GM12875 (cell line): ENCODE data around the gene GORASP1.
"Not testable (repeated sequence)": the region's sequence is repeated elsewhere in the genome, so short reads cannot be mapped to it uniquely, and the experiment has no call there.

Source experiments
- H3K4me3 ChIP-seq: one replicate; pipeline ENCODE4 v1.5.1; 2011; ENCODE audit warnings: low read depth, low read length, control low read depth
- TF ChIP-seq, protein P1 (sequence below): IDR thresholded peaks from 2 replicates; pipeline ENCODE4 v1.5.1; 2011; ENCODE audit warnings: low read depth, mild to moderate bottlenecking, control low read depth, inconsistent platforms, low read length, moderate library complexity, borderline replicate concordance; ENCODE audit not compliant: insufficient read depth

Gene GORASP1

DNA sequence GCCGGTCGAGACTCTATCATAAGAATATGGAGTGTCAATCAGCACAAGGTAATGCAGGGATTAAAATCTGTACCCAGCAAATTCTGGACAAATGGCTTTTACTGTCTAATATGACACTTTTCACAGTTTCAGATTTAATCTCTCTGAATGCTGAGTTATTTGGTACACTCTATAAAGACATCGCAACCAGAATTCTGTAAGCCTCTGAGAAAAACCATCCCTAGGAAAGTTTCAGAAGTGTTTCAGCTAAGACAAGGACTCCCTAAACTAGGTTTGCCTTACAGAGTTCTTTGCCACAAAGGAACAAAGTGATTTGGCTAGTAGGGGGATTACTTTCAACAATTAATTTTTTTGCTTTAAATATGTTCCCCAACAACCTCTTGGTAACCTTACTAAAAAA is 44.3 kb downstream of the GORASP1 start:
- TF ChIP-seq, protein P1, sequence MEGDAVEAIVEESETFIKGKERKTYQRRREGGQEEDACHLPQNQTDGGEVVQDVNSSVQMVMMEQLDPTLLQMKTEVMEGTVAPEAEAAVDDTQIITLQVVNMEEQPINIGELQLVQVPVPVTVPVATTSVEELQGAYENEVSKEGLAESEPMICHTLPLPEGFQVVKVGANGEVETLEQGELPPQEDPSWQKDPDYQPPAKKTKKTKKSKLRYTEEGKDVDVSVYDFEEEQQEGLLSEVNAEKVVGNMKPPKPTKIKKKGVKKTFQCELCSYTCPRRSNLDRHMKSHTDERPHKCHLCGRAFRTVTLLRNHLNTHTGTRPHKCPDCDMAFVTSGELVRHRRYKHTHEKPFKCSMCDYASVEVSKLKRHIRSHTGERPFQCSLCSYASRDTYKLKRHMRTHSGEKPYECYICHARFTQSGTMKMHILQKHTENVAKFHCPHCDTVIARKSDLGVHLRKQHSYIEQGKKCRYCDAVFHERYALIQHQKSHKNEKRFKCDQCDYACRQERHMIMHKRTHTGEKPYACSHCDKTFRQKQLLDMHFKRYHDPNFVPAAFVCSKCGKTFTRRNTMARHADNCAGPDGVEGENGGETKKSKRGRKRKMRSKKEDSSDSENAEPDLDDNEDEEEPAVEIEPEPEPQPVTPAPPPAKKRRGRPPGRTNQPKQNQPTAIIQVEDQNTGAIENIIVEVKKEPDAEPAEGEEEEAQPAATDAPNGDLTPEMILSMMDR, result no peak
- H3K4me3 ChIP-seq, result no peak overlapping the region

DNA sequence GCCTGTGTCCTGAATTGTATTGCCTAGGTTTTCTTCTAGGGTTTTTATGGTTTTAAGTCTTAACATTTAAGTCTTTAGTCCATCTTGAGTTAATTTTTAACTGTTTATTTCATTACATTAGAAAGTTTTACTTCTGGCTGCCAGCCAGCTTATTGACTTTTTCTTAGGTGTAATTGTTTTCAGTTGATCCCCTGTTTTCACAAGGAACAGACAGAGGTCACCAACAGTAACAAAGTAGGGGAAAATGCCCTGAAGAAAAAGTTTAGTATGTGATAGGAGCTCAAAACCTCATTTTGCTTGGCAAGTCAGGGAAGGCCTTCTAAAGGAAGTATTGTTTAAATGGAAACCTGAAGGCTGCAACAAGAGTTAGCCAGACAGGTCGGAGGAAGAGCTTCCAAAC is 45.2 kb downstream of the GORASP1 start:
- TF ChIP-seq, protein P1, result no peak
- no peak overlapping the region for H3K4me3 ChIP-seq

DNA sequence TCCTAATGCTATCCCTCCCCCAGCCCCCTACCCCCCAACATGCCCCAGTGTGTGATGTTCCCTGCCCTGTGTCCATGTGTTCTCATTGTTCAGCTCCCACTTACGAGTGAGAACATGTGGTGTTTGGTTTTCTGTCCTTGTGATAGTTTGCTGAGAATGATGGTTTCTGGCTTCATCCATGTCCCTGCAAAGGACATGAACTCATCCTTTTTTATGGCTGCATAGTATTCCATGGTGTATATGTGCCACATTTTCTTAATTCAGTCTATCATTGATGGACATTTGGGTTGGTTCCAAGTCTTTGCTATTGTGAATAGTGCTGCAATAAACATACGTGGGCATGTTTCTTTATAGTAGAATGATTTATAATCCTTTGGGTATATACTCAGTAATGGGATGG is 46.2 kb downstream of the GORASP1 start:
- not testable (repeated sequence) for H3K4me3 ChIP-seq

- TF ChIP-seq, protein P1, result no peak
- H3K4me3 ChIP-seq, result no peak overlapping the region
These were observed 51.3 kb downstream of the GORASP1 start for GRCh38 chr3:39056151-39056550.

GRCh38 chr3:39053696-39054095 is 53.7 kb downstream of the GORASP1 start:
- H3K4me3 ChIP-seq, result no peak overlapping the region
- TF ChIP-seq, protein P1, result no peak

DNA sequence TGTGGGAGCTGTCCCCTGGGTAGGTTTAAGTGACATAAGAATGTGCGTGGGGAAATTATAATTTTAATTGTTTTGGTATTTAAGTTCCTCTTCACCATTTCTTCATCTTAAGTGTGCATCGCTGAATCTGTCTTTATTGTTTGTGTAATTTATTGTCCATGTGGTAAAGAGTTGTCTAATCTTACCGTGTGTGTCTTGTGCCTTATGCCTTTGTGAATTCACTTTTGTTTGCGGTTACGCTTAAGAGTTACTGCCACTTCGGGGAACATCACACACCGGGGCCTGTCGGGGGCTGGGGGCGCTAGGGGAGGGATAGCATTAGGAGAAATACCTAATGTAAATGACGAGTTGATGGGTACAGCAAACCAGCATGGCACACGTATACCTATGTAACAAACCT is 54.8 kb downstream of the GORASP1 start:
- H3K4me3 ChIP-seq, result peak overlapping the region; percentile 82
- TF ChIP-seq, protein P1, result no peak

DNA sequence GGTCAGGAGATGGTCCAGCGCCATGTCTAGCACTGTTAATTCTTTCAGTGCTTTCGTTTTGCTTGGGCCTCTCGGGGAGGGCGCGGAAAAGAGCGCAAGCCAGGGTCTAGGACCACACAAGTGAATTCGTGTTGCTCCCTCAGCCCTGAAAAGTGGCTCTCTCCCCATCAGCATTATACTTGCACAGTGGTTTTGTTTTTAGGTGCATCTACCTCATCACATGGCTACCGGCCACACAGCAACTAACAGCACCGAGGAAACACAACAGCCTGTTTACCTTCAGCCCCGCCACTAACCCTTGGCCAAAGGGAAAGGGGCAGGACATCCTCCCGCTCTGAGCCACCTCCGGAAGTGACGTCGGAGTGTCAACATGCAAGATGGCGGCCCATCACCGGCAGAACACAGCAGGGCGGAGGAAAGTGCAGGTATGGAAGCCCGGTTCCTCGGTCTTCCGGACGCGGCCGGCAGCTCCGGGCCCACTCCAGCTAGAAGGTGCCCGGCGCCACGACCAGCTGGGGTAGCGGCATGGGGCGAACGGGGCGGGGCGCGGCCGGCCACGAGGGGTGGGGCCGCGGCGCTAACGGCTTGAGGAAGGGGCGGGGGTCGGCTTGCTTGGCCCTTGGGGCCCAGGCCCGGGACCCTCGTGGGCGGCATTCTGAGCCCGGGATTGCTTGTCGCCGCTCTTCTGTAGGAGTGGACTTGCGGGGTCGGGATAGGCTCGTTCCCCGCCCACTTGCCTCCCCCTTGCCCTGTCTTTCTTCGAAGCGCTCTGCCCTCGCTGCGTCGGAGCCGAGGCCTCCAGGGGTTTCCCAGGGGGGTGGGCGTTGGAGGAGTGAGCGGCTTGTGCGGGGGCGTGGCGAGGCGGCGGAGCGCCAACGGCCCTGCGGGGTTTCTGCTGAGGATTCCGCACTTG is 55.5 kb downstream of the GORASP1 start, which contains the start of the genes SCN11A and WDR48:
TSS of gene SCN11A (minus strand) at position 296 of the 913 bp plus-strand sequence. CDS start 101,582 bp downstream, outside the sequence.
TSS of gene WDR48 (plus strand) at position 368 of the 913 bp plus-strand sequence. CDS start at position 378, 10 bp downstream.
- TF ChIP-seq, protein P1, result no peak
- H3K4me3 ChIP-seq, result peak within 1 kb of the TSS; percentile 82
